Measurements from ENCODE around the gene PPM1A. TPM values are rescaled to one million over a fixed set of nuclear protein-coding genes. Genes with fewer than 3 reads are reported as not detected.

The PPM1A gene
- total RNA-seq, 1 experiment from 2014 or later: 13.7 TPM

GRCh38 chr14:60265163-60265562 is 16.1 kb downstream of the PPM1A start:
- no peak overlapping the region for H3K27ac ChIP-seq
- H3K4me1 ChIP-seq (replicated peaks): no peaks in the 10 kb centered on the region
- H3K36me3 ChIP-seq: no peaks in the 10 kb centered on the region
- no peak overlapping the region for H3K4me3 ChIP-seq
- H3K27me3 ChIP-seq (replicated peaks): no peaks in the 10 kb centered on the region
- no peak for DNase-seq (ENCODE audit: low read depth in 1 of 2, low spot score in 2 of 2)
- H3K9me3 ChIP-seq (replicated peaks): no peaks in the 10 kb centered on the region

- Histone ChIP-seq H3K27me3 (replicated peaks) (no peaks in the 10 kb centered on the region), H3K4me1 (replicated peaks) (no peaks in the 10 kb centered on the region), H3K4me3 (no peak overlapping the region), H3K9me3 (replicated peaks) (no peaks in the 10 kb centered on the region), H3K27ac (no peak overlapping the region), H3K36me3 (no peaks in the 10 kb centered on the region)
- DNase-seq (ENCODE audit: low read depth in 1 of 2, low spot score in 2 of 2): no peak
Measured at GRCh38 chr14:60266021-60266937, 17.3 kb downstream of the PPM1A start.

- no peak overlapping the region for H3K4me3 ChIP-seq
Measured at GRCh38 chr14:60272177-60272576, 23.2 kb downstream of the PPM1A start.

GRCh38 chr14:60273956-60274355 is 24.9 kb downstream of the PPM1A start:
- H3K36me3 ChIP-seq: no peaks in the 10 kb centered on the region
- peaks cover 7% of the 10 kb centered on the region; the same call in 1 of the 2 replicates for H3K4me1 ChIP-seq (replicated peaks)
- H3K4me3 ChIP-seq: no peak overlapping the region
- no peak overlapping the region for H3K27ac ChIP-seq
- H3K27me3 ChIP-seq (replicated peaks): no peaks in the 10 kb centered on the region
- no peaks in the 10 kb centered on the region for H3K9me3 ChIP-seq (replicated peaks)
- no peak for DNase-seq (ENCODE audit: low read depth in 1 of 2, low spot score in 2 of 2)

More at GRCh38 chr14:60272177-60272576, 23.2 kb downstream of the PPM1A start:
- DNase-seq (ENCODE audit: low read depth in 1 of 2, low spot score in 2 of 2): no peak
- H3K9me3 ChIP-seq (replicated peaks): no peaks in the 10 kb centered on the region
- H3K36me3 ChIP-seq: no peaks in the 10 kb centered on the region
- H3K27me3 ChIP-seq (replicated peaks): no peaks in the 10 kb centered on the region
- H3K4me1 ChIP-seq (replicated peaks): peaks cover 7% of the 10 kb centered on the region; the same call in 1 of the 2 replicates
- no peak overlapping the region for H3K27ac ChIP-seq

- H3K36me3 ChIP-seq: no peaks in the 10 kb centered on the region
- H3K4me3 ChIP-seq: no peak overlapping the region
- H3K9me3 ChIP-seq (replicated peaks): no peaks in the 10 kb centered on the region
- H3K27me3 ChIP-seq (replicated peaks): no peaks in the 10 kb centered on the region
- H3K27ac ChIP-seq: no peak overlapping the region
- peaks cover 7% of the 10 kb centered on the region; the same call in 1 of the 2 replicates for H3K4me1 ChIP-seq (replicated peaks)
- no peak for DNase-seq (ENCODE audit: low read depth in 1 of 2, low spot score in 2 of 2)
Measured at GRCh38 chr14:60274448-60274847, 25.4 kb downstream of the PPM1A start.

GRCh38 chr14:60275932-60276331 is 26.9 kb downstream of the PPM1A start:
- DNase-seq (ENCODE audit: low read depth in 1 of 2, low spot score in 2 of 2): no peak

GRCh38 chr14:60276347-60276746 is 27.3 kb downstream of the PPM1A start:
- Histone ChIP-seq H3K27me3 (replicated peaks) (no peaks in the 10 kb centered on the region), H3K9me3 (replicated peaks) (no peaks in the 10 kb centered on the region), H3K27ac (no peak overlapping the region), H3K4me1 (replicated peaks) (peaks cover 7% of the 10 kb centered on the region; the same call in 1 of the 2 replicates), H3K4me3 (no peak overlapping the region), H3K36me3 (no peaks in the 10 kb centered on the region)
- DNase-seq (ENCODE audit: low read depth in 1 of 2, low spot score in 2 of 2): no peak

More at GRCh38 chr14:60275932-60276331, 26.9 kb downstream of the PPM1A start:
- H3K4me3 ChIP-seq: no peak overlapping the region
- no peaks in the 10 kb centered on the region for H3K9me3 ChIP-seq (replicated peaks)
- no peak overlapping the region for H3K27ac ChIP-seq
- peaks cover 7% of the 10 kb centered on the region; the same call in 1 of the 2 replicates for H3K4me1 ChIP-seq (replicated peaks)
- H3K36me3 ChIP-seq: no peaks in the 10 kb centered on the region
- H3K27me3 ChIP-seq (replicated peaks): no peaks in the 10 kb centered on the region

GRCh38 chr14:60277605-60278190 is 28.7 kb downstream of the PPM1A start:
- Histone ChIP-seq H3K36me3 (no peaks in the 10 kb centered on the region), H3K4me3 (no peak overlapping the region), H3K4me1 (replicated peaks) (peaks cover 7% of the 10 kb centered on the region; the same call in 1 of the 2 replicates), H3K27me3 (replicated peaks) (no peaks in the 10 kb centered on the region), H3K27ac (no peak overlapping the region), H3K9me3 (replicated peaks) (no peaks in the 10 kb centered on the region)
- no peak for DNase-seq (ENCODE audit: low read depth in 1 of 2, low spot score in 2 of 2)

- H3K9me3 ChIP-seq (replicated peaks): no peaks in the 10 kb centered on the region
- no peaks in the 10 kb centered on the region for H3K27me3 ChIP-seq (replicated peaks)
- H3K4me1 ChIP-seq (replicated peaks): peaks cover 7% of the 10 kb centered on the region; the same call in 1 of the 2 replicates
- H3K4me3 ChIP-seq: no peak overlapping the region
- H3K27ac ChIP-seq: no peak overlapping the region
- peaks cover 2% of the 10 kb centered on the region; the same call in 1 of the 2 replicates for H3K36me3 ChIP-seq
- no peak for DNase-seq (ENCODE audit: low read depth in 1 of 2, low spot score in 2 of 2)
Measured at GRCh38 chr14:60278350-60278749, 29.3 kb downstream of the PPM1A start.

- Histone ChIP-seq H3K27me3 (replicated peaks) (no peaks in the 10 kb centered on the region), H3K27ac (no peak overlapping the region), H3K36me3 (peaks cover 26% of the 10 kb centered on the region), H3K4me3 (no peak overlapping the region), H3K4me1 (replicated peaks) (no peaks in the 10 kb centered on the region), H3K9me3 (replicated peaks) (no peaks in the 10 kb centered on the region)
- no peak for DNase-seq (ENCODE audit: low read depth in 1 of 2, low spot score in 2 of 2)
Measured at GRCh38 chr14:60287452-60287851, 38.4 kb downstream of the PPM1A start.

GRCh38 chr14:60288279-60288678 is 39.3 kb downstream of the PPM1A start:
- no peak overlapping the region for H3K4me3 ChIP-seq
- no peak overlapping the region for H3K27ac ChIP-seq
- no peak for DNase-seq (ENCODE audit: low read depth in 1 of 2, low spot score in 2 of 2)
- no peaks in the 10 kb centered on the region for H3K9me3 ChIP-seq (replicated peaks)
- H3K36me3 ChIP-seq: peaks cover 33% of the 10 kb centered on the region
- no peaks in the 10 kb centered on the region for H3K27me3 ChIP-seq (replicated peaks)
- H3K4me1 ChIP-seq (replicated peaks): no peaks in the 10 kb centered on the region

- no peaks in the 10 kb centered on the region for H3K4me1 ChIP-seq (replicated peaks)
- no peaks in the 10 kb centered on the region for H3K27me3 ChIP-seq (replicated peaks)
- DNase-seq (ENCODE audit: low read depth in 1 of 2, low spot score in 2 of 2): no peak
- H3K9me3 ChIP-seq (replicated peaks): no peaks in the 10 kb centered on the region
- peaks cover 12% of the 10 kb centered on the region for H3K36me3 ChIP-seq
- H3K27ac ChIP-seq: no peak overlapping the region
- H3K4me3 ChIP-seq: no peak overlapping the region
Measured at GRCh38 chr14:60294411-60295069, 45.5 kb downstream of the PPM1A start.

GRCh38 chr14:60300019-60300418 is 51.0 kb downstream of the PPM1A start:
- Histone ChIP-seq H3K36me3 (no peaks in the 10 kb centered on the region), H3K4me3 (no peak overlapping the region), H3K27me3 (replicated peaks) (no peaks in the 10 kb centered on the region; the same call in 1 of the 2 replicates), H3K9me3 (replicated peaks) (no peaks in the 10 kb centered on the region), H3K27ac (no peak overlapping the region), H3K4me1 (replicated peaks) (no peaks in the 10 kb centered on the region)
- DNase-seq (ENCODE audit: low read depth in 1 of 2, low spot score in 2 of 2): no peak

All from SJSA1 (cell line).